ENCODE results near the gene PTPRN.

GRCh38 chr2:219291394-219291793 is 17.8 kb downstream of the PTPRN start:
- TF ChIP-seq CTCF (IDR thresholded peaks at IDR 0.05; ENCODE audit: insufficient read depth, low read length, poor library complexity, severe bottlenecking) (no peak), EZH2phosphoT487 (conservative IDR thresholded peaks at IDR 0.05; ENCODE audit: low read length) (no peak)
